ENCODE data around the gene GP1BA.

Gene GP1BA

DNA sequence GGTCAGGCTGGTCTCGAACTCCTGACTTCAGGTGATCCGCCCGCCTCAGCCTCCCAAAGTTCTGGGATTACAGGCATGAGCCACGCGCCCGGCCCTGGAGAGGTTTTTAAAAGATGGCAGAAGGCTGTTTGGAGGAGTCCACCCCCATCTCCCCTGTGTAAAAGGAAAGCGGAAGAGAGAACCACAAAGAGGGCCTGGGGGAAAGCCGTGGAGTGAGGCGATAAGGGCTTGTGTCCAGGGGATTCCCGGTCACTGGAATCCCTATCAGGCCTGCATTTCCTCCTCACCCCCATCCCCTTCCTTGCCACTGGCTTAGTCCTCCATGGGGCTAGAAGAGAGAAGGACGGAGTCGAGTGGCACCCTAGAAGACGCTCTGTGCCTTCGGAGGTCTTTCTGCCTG is at the start of gene GP1BA:
GP1BA (plus strand) TSS at position 315 of the 400 bp plus-strand sequence. CDS start 328 bp downstream, outside the sequence.
- no peaks in the 10 kb centered on the region for H3K9me3 ChIP-seq (ENCODE audit: insufficient read depth, low read length)
- peaks cover 38% of the 10 kb centered on the region for H3K36me3 ChIP-seq (ENCODE audit: insufficient read depth, insufficient read length, low read length)
- no peaks in the 10 kb centered on the region for H3K27me3 ChIP-seq (ENCODE audit: insufficient read depth, insufficient read length)
- peaks cover 5% of the 10 kb centered on the region for H3K4me1 ChIP-seq (ENCODE audit: insufficient read depth, insufficient read length)
- H3K9ac ChIP-seq (ENCODE audit: insufficient read length, low read depth) = no peak within 1 kb of the TSS
- H3K4me3 ChIP-seq (ENCODE audit: insufficient read length, low read depth) = no peak within 1 kb of the TSS
- no peak for DNase-seq (ENCODE audit: low read depth, low spot score)
- TF ChIP-seq SUZ12 (IDR thresholded peaks at IDR 0.05; ENCODE audit: extremely low read depth, insufficient read depth, insufficient read length) = no peak
- no peak for TF ChIP-seq YY1 (IDR thresholded peaks at IDR 0.05; ENCODE audit: insufficient read depth, insufficient read length)
- TF ChIP-seq ZNF274 (IDR thresholded peaks at IDR 0.05; ENCODE audit: low read depth, low read length) = no peak

DNA sequence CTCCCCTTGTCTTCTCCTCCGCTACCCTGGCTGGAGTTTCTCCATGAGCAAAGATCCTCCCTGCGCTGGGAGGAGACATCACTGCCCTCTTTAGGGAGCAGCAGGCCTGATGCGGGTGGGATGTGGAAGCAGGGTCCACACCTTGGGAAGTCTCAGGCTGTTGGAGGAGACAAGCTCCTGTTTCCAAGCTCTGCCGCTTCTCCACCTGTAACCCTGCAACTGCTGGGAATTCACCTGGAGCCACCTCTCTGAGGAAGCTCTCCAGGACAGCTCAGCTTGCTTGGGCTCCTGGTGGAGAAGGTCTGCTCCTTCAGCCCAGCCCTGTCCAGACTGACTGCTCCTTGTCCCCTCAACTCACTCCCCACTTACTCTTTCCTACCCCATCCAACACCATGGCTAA is 47.6 kb upstream of the GP1BA start:
- Histone ChIP-seq H3K4me3 (ENCODE audit: insufficient read length, low read depth) (no peak overlapping the region), H3K36me3 (ENCODE audit: insufficient read depth, insufficient read length, low read length) (peaks cover 45% of the 10 kb centered on the region), H3K4me1 (ENCODE audit: insufficient read depth, insufficient read length) (no peaks in the 10 kb centered on the region), H3K27me3 (ENCODE audit: insufficient read depth, insufficient read length) (no peaks in the 10 kb centered on the region), H3K9ac (ENCODE audit: insufficient read length, low read depth) (no peak overlapping the region), H3K9me3 (ENCODE audit: insufficient read depth, low read length) (no peaks in the 10 kb centered on the region)
- TF ChIP-seq ZNF274 (IDR thresholded peaks at IDR 0.05; ENCODE audit: low read depth, low read length) (no peak), YY1 (IDR thresholded peaks at IDR 0.05; ENCODE audit: insufficient read depth, insufficient read length) (no peak), SUZ12 (IDR thresholded peaks at IDR 0.05; ENCODE audit: extremely low read depth, insufficient read depth, insufficient read length) (no peak)
- DNase-seq (ENCODE audit: low read depth, low spot score) = no peak

DNA sequence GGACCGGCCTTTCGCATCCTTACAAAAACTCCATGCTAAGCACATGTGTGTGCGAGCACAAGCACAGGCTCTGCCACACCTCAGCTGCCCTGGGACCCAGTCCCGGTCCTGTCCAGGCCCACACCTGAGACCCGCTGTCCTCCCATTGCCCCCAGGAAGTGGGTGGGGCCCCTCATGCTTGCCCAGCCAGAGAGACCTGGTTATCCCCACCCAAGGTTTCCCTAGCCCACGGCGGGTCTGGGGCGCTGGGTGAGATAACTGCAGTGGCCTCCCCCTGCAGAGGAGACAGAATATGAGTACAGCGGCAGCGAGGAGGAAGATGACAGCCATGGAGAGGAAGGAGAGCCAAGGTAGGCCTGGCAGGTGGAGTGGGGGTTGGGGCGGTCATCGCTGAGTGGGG is 45.2 kb upstream of the GP1BA start:
- H3K9me3 ChIP-seq (ENCODE audit: insufficient read depth, low read length) = no peaks in the 10 kb centered on the region
- no peaks in the 10 kb centered on the region for H3K27me3 ChIP-seq (ENCODE audit: insufficient read depth, insufficient read length)
- H3K9ac ChIP-seq (ENCODE audit: insufficient read length, low read depth) = no peak overlapping the region
- TF ChIP-seq ZNF274 (IDR thresholded peaks at IDR 0.05; ENCODE audit: low read depth, low read length) = no peak
- no peak for TF ChIP-seq SUZ12 (IDR thresholded peaks at IDR 0.05; ENCODE audit: extremely low read depth, insufficient read depth, insufficient read length)
- TF ChIP-seq YY1 (IDR thresholded peaks at IDR 0.05; ENCODE audit: insufficient read depth, insufficient read length) = no peak
- H3K36me3 ChIP-seq (ENCODE audit: insufficient read depth, insufficient read length, low read length) = peaks cover 52% of the 10 kb centered on the region
- no peak for DNase-seq (ENCODE audit: low read depth, low spot score)
- no peak overlapping the region for H3K4me3 ChIP-seq (ENCODE audit: insufficient read length, low read depth)
- no peaks in the 10 kb centered on the region for H3K4me1 ChIP-seq (ENCODE audit: insufficient read depth, insufficient read length)

DNA sequence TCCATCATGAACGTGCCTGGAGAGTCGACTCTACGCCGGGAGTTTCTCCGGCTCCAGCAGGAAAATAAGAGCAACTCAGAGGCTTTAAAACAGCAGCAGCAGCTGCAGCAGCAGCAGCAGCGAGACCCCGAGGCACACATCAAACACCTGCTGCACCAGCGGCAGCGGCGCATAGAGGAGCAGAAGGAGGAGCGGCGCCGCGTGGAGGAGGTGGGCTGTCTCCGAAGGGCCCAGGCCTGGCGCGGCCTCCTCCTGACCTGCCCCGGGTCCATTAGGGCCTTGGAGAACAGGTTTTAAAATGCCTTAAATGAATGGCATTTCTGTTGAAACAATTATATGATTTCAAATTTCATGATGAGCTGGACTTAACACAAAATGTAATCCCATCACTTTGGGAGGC is 44.5 kb upstream of the GP1BA start:
- H3K9ac ChIP-seq (ENCODE audit: insufficient read length, low read depth) = no peak overlapping the region
- peaks cover 56% of the 10 kb centered on the region for H3K36me3 ChIP-seq (ENCODE audit: insufficient read depth, insufficient read length, low read length)
- H3K4me3 ChIP-seq (ENCODE audit: insufficient read length, low read depth) = no peak overlapping the region
- H3K27me3 ChIP-seq (ENCODE audit: insufficient read depth, insufficient read length) = no peaks in the 10 kb centered on the region
- H3K4me1 ChIP-seq (ENCODE audit: insufficient read depth, insufficient read length) = no peaks in the 10 kb centered on the region
- TF ChIP-seq SUZ12 (IDR thresholded peaks at IDR 0.05; ENCODE audit: extremely low read depth, insufficient read depth, insufficient read length) = no peak
- no peak for TF ChIP-seq YY1 (IDR thresholded peaks at IDR 0.05; ENCODE audit: insufficient read depth, insufficient read length)
- no peak for TF ChIP-seq ZNF274 (IDR thresholded peaks at IDR 0.05; ENCODE audit: low read depth, low read length)
- no peak for DNase-seq (ENCODE audit: low read depth, low spot score)
- no peaks in the 10 kb centered on the region for H3K9me3 ChIP-seq (ENCODE audit: insufficient read depth, low read length)

DNA sequence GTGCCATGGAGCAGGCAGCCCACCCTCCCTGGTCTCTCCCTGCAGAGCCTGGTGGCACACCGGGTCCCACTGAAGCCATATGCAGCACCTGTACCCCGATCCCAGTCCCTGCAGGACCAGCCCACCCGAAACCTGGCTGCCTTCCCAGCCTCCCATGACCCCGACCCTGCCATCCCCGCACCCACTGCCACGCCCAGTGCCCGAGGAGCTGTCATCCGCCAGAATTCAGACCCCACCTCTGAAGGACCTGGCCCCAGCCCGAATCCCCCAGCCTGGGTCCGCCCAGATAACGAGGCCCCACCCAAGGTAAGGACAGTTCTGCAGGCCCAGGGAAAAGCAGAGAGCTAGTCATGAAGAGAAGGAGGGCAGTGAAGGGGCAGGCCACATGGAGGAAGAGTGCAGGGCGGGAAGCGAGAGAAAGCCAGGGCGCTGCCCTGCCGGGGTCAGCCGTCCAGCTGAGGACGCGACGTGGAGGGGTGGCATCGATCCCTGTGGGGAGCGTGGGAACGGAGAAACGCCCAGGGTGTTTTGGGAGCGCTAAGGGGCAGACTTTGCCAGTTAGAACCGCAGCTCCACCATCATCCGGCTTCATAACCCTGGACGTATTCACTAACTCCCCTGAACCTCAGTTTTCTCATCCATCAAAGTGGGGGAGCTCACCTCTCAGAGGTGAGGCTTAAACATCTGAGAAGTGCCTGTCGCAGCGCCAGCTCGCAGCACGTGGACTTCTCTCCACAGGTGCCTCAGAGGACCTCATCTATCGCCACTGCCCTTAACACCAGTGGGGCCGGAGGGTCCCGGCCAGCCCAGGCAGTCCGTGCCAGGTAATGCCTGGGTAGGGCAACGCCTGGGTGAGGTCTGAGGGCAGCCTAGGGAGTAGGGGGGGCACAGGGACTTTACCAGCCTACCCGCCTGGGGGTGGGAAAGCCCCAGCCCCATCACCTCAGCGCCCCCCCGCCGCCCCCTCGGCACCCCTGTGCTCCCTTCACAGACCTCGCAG is 40.4 kb upstream of the GP1BA start:
- Histone ChIP-seq H3K4me1 (ENCODE audit: insufficient read depth, insufficient read length) (peaks cover 4% of the 10 kb centered on the region), H3K27me3 (ENCODE audit: insufficient read depth, insufficient read length) (no peaks in the 10 kb centered on the region), H3K36me3 (ENCODE audit: insufficient read depth, insufficient read length, low read length) (peaks cover 70% of the 10 kb centered on the region), H3K4me3 (ENCODE audit: insufficient read length, low read depth) (no peak overlapping the region), H3K9me3 (ENCODE audit: insufficient read depth, low read length) (no peaks in the 10 kb centered on the region), H3K9ac (ENCODE audit: insufficient read length, low read depth) (no peak overlapping the region)
- TF ChIP-seq YY1 (IDR thresholded peaks at IDR 0.05; ENCODE audit: insufficient read depth, insufficient read length) (no peak), SUZ12 (IDR thresholded peaks at IDR 0.05; ENCODE audit: extremely low read depth, insufficient read depth, insufficient read length) (no peak), ZNF274 (IDR thresholded peaks at IDR 0.05; ENCODE audit: low read depth, low read length) (no peak)
- DNase-seq (ENCODE audit: low read depth, low spot score) = no peak

DNA sequence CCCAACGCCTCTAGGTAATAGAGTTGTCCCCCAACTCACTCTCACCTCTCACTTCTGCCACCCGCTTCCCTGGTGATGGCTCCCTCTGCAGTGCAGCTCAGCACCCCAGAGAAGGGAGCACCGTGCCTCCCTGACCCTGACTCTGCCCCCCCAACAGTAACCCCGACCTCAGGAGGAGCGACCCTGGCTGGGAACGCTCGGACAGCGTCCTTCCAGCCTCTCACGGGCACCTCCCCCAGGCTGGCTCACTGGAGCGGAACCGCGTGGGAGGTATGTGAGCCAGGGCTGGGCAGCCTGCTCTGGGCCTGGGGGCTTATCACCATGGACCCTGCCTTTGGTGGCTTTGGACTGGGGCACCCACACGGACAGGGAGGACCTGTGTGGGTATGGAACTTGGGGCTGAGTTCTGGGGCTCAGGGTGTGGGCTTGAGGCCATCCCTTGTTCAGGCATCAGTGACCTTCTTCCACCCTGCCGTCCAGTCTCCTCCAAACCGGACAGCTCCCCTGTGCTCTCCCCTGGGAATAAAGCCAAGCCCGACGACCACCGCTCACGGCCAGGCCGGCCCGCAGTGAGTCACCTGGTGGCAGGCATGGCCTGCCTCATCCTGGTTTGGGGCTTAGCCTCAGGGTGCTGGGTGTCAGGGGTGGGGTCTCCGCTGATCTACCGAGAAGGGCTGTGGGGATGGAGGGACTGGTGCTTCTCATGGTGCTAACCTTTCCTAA is 39.4 kb upstream of the GP1BA start:
- H3K4me1 ChIP-seq (ENCODE audit: insufficient read depth, insufficient read length) = peaks cover 8% of the 10 kb centered on the region
- no peak overlapping the region for H3K4me3 ChIP-seq (ENCODE audit: insufficient read length, low read depth)
- peaks cover 65% of the 10 kb centered on the region for H3K36me3 ChIP-seq (ENCODE audit: insufficient read depth, insufficient read length, low read length)
- no peak for DNase-seq (ENCODE audit: low read depth, low spot score)
- no peak overlapping the region for H3K9ac ChIP-seq (ENCODE audit: insufficient read length, low read depth)
- no peaks in the 10 kb centered on the region for H3K27me3 ChIP-seq (ENCODE audit: insufficient read depth, insufficient read length)
- no peaks in the 10 kb centered on the region for H3K9me3 ChIP-seq (ENCODE audit: insufficient read depth, low read length)
- no peak for TF ChIP-seq SUZ12 (IDR thresholded peaks at IDR 0.05; ENCODE audit: extremely low read depth, insufficient read depth, insufficient read length)
- no peak for TF ChIP-seq ZNF274 (IDR thresholded peaks at IDR 0.05; ENCODE audit: low read depth, low read length)
- no peak for TF ChIP-seq YY1 (IDR thresholded peaks at IDR 0.05; ENCODE audit: insufficient read depth, insufficient read length)

DNA sequence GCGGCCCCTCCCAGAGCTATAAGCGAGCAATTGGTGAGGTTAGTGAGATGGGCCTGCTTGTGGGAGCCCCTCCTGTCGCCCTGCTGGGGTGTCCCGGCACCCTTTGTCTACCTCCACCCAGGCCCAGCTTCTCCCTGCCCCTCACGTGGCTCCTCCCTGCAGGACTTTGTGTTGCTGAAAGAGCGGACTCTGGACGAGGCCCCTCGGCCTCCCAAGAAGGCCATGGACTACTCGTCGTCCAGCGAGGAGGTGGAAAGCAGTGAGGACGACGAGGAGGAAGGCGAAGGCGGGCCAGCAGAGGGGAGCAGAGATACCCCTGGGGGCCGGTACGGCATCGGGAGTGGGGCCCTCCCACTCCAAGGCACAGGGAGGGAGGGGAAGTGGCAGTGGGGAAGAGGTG is 38.8 kb upstream of the GP1BA start:
- DNase-seq (ENCODE audit: low read depth, low spot score) = no peak
- Histone ChIP-seq H3K36me3 (ENCODE audit: insufficient read depth, insufficient read length, low read length) (peaks cover 66% of the 10 kb centered on the region), H3K27me3 (ENCODE audit: insufficient read depth, insufficient read length) (no peaks in the 10 kb centered on the region), H3K9ac (ENCODE audit: insufficient read length, low read depth) (no peak overlapping the region), H3K9me3 (ENCODE audit: insufficient read depth, low read length) (no peaks in the 10 kb centered on the region), H3K4me1 (ENCODE audit: insufficient read depth, insufficient read length) (peaks cover 8% of the 10 kb centered on the region), H3K4me3 (ENCODE audit: insufficient read length, low read depth) (no peak overlapping the region)
- TF ChIP-seq SUZ12 (IDR thresholded peaks at IDR 0.05; ENCODE audit: extremely low read depth, insufficient read depth, insufficient read length) (no peak), YY1 (IDR thresholded peaks at IDR 0.05; ENCODE audit: insufficient read depth, insufficient read length) (no peak), ZNF274 (IDR thresholded peaks at IDR 0.05; ENCODE audit: low read depth, low read length) (no peak)

All from NT2/D1 (cell line).